HG02840 (cell line): ENCODE measurements around the gene LMOD3.

ENCODE experiments used
- ATAC-seq: cut with Tn5 transposase; IDR thresholded peaks from one replicate; pipeline ENCODE4 v1.9.1; 2021; ENCODE audit warnings: mild to moderate bottlenecking, moderate library complexity, moderate number of reproducible peaks; ENCODE audit not compliant: unreplicated experiment, low FRiP score

LMOD3 gene

DNA sequence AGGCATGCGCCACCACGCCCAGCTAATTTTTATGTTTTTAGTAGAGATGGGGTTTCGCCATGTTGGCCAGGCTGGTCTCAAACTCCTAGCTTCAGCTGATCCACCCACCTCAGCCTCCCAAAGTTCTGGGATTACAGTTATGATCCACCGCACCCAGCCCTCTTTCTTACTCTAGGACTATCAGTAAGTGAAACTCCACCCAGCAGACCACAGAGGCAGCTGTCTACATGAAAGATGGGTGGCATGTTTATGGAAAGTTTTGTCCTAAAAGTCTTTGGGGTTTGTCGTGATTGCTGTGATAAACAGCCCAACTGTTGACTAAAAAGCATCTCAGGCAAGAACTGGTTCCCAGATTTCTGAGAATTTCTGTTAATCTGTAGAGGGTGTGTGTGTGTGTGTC is 26.8 kb downstream of the LMOD3 start:
- ATAC-seq, result no peak

- no peak for ATAC-seq
These were observed 27.8 kb downstream of the LMOD3 start for GRCh38 chr3:69094467-69095205.

- peak; percentile 71 for ATAC-seq
These were observed 30.3 kb downstream of the LMOD3 start for GRCh38 chr3:69092030-69092516.

DNA sequence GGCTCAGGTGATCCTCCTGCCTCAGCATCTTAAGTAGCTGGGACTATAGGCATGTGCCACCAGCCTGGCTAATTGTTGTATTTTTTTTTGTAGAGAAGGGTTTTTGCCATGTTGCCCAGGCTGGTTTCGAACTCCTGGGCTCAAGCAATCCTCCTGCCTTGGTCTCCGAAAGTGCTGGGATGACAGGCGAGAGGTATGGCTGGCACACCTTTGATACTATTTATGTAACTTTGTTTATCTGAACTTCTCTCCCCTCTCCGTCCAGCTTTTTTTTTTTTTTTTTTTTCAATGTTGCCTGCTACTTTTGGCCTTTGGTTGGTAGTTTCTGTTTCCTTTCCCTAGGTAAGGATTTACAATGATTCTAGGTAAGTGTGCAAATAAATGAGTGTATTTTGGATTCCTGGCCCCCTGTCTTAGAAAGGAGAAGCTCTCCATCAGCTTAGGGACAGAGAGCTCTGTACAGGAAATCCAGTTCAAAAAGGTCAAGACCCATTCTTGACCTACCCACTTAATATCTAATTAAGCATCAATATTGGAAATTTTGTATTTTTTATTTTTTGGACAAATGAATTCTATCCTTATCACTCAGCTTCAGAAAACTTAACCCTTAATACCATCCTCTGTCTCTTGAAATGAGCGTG is 30.9 kb downstream of the LMOD3 start:
- no peak for ATAC-seq

- no peak for ATAC-seq
These were observed 32.4 kb downstream of the LMOD3 start for GRCh38 chr3:69090021-69090420.

DNA sequence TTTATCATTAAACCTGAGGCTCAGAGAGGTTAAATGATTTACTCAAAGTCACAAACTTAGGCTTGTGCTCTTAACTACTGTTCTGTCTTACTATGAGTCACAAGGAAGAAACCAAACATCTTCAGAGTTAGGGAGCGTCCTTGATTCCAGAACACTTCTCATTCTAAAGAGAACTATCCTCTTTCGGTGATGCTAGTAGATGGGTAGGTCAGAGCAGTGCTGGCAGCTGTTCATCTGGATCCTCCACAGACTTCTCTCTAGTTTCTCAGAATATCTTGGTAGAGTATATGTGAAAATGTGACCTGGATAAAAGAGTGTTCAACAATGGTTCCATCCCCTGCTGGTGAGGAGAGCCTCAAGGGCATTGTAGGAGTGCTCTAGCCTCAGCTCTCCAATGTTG is 34.3 kb downstream of the LMOD3 start:
- no peak for ATAC-seq

- ATAC-seq, result no peak
These were observed 35.2 kb downstream of the LMOD3 start for GRCh38 chr3:69087030-69087791.

DNA sequence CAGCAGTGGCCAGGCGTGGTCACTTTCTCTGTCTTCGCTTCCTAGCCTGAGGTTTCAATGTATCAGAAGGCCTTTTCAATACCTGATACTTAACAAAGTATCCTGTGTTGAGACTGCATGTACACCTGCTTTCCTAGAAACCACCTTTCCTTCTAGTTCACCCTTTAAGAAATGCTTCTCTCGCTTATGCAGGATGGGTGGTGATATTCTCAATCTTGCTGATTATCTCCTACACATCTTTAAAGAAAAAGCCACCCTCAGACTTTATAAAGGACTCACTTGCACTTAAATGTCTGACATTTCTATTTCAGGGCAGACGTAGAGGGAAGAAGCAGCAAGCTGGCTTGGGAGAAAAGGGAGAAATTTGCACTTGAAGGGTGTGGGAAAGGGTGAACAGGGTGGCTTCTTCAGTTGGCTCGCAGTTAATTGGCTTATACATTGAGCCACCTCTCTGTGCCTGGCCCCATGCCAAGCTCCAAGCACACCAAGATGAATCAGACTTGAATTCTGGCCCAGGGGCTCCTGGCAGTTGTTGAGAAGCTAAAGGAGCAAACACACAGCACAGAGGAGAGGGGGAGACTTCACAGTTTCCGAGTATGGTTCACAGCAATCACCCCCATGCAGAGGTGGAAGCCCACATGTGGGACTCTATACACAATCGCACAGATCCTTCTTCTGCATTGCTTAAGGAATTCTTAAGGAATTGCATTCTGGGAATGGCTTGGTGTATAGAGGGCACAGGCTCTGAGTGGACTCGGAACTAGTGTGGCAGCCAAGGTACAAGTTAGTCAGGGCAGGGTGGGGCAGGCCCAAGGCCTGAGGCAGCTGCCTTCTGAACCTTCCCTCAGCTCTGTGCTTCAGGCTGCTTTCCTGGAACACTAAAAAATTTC is 36.3 kb downstream of the LMOD3 start:
- ATAC-seq, result no peak

DNA sequence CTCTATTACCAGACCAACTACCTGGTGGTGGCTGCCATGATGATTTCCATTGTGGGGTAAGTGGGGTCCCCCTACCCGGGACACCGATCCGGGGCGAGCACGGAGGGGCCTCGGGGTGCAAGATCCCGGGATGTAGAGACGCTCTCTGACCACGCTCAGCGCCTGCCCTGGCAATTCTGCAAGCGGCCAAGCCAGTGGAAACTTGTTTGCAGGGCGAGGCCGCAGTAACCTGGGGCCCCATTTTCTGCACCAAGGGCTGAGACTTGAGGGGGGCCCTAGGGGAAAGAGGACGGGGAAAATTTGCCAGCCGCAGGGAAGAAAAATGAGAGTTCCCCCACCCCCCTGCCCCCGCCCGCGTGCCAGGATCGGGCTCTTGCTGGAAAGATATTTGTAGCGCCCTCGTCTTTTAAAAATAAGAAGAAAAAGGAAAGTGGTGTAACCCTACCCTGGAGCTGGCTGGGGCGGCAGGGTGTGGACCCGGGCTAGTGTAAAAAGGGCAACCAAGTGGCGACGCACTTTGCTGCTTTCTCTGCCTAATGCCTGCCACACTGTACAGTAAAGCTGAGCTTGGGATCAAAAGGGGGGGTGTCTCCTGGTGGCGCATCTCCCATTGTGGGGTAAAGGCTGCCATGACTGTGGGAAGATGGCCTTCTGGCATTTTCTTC is 37.1 kb downstream of the LMOD3 start:
- ATAC-seq, result no peak

DNA sequence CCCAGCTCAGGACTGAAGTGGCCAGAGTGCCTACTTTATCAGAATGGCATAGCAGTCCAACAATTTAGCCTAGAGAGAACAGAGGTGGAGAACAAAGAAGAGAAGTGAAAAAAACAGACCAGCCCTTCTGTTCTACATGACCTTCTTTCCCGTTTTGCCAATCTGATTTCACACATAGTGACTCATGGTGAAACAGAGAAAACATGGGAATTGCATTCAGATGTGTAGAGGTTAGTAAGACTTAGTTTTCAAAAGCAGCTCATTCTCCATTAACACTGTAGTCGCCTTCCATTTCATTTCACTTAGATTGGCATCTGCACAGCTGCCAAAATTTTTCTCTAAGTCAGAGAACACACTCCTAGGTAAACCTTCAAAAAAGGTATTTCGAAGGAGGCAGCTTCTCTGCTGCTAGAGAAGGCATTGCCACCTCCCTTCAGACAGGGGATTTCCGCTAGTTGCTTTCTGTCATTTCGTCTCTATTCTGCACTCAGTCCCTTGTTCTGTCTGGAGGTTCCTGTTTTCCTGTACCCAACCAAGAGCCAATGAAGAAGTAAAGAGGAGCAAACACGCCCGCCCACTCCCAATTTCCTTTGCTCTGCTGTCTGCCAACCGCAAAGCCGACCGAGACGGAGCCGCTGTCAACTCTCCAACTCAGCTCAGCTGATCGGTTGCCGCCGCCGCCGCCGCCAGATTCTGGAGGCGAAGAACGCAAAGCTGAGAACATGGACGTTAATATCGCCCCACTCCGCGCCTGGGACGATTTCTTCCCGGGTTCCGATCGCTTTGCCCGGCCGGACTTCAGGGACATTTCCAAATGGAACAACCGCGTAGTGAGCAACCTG is 37.8 kb downstream of the LMOD3 start, which contains the start of gene ARL6IP5:
ARL6IP5 (plus strand) TSS at position 612 of the 842 bp plus-strand sequence; CDS start at position 723, 111 bp downstream.
- peak; percentile 57 for ATAC-seq

DNA sequence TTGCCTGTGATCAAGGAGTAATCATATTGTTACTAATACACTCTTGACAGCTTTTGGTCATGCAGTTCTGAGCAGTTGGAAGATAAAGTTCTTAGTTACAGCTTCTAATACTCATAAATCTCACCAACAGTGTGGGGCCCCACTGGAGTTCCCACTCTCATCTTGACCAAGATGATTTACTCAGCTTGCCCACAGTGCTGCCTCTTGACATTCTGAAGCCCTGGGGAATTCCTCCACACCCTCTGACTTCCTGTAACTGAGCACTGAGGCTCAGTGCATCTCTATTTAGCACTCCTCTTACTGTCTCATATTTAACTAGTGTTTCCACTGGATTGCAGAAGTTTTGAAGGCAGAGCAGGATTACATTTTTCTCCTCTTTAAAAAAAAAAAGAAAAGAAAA is 39.6 kb downstream of the LMOD3 start:
- peak; percentile 55 for ATAC-seq

DNA sequence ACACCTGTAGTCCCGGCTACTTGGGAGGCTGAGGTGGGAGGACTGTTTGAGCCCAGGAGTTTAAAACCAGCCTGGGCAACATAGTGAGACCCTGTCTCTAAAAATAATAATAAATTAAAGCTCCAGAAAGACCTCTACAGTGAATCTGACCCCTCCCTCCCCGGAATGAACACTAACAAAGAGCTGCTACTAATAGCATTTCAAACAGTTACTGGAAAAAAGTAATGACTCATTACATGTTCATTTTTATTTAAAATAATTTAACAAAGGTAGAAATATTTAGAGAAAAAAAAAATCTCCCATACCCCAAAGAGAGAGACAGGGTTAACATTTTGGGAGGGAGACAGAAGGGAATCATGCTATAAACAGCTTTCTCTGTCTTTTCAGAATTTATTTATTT is 40.0 kb downstream of the LMOD3 start:
- no peak for ATAC-seq

GRCh38 chr3:69081583-69082262 is 40.7 kb downstream of the LMOD3 start:
- ATAC-seq, result no peak

- ATAC-seq, result peak; percentile 42
These were observed 42.0 kb downstream of the LMOD3 start, which contains the start of gene UBA3 for GRCh38 chr3:69080233-69080920. TSS of gene UBA3 (minus strand) at chr3:69080365. CDS start at chr3:69080353, 12 bp downstream.

DNA sequence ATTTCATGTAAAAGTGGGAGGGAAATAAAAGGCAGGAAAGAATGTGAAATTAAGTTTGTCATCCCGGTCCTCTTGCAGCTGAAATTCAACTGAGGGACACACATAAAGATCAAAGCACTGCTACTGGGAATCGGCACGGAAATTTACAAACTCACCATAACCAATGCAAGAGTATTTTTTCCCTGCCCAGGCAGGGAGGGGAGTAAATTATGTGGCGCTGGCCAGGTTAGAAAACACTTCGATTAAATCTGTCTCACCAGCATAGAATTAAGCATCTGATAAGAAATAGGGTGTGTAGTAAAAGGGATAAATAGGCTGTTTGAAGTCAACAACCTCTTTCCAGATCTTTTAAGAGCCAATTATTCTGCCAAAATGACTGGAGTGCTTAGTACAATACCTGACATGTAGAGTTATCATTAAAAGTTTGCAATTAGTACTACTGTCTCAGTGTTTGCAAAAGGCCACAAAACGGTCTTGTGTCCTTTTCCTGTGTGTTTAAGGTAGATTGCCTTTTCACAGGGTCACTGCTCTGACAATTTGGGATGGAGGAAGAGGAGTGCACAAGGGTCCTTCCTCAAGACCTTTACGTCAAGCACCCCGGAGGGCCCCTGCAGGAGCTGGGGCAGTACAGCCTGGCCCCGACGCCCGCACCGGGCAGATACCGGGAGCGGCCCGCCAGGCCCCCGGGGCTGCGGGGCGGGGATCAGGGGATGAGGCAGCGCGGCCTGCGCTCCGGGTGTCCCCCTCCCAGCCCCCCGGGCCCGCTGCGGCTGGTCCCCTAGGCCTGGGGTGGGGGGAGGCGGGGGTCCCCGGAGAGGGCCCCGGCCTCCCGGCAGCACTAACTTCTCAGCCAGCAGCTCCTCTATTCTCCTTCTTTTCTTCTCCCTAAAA is 42.9 kb downstream of the LMOD3 start:
- no peak for ATAC-seq

DNA sequence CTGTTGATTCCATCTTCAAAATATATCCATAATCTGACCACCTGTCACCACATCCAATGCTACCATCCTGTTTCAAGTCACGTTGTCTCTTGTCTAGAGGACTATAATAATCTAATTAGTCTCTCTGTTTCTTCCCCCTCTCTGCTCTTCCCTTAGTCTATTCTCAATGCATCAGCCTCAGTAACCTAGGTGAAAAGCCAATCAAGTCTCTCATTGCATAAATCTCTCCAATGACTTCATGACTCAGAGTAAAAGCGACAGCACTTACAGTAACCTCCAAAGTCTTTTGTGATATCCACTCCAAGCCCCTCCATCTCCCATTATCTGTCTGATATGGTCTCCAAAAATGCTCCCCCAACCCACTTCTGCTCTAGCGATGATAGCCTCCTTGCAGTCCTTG is 49.5 kb downstream of the LMOD3 start:
- ATAC-seq, result no peak

DNA sequence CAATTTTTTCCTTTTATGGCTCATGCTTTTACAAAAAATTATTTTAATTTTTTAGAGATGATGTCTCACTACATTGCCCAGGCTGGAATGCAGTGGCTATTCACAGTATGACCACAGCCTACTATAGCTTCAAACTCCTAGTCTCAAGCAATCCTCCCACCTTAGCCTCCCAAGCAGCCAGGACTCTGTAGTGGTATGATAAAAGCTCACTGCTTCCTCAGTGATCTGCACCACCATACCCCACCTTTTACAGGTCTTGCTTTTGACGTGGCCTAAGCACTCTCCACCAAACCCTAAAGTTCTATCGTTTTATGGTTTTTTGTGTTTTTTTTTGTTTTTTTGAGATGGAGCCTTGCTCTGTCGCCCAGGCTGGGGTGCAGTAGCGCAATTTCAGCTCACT is 56.3 kb downstream of the LMOD3 start:
- no peak for ATAC-seq
